ENCODE results near the gene CNBP. TPM values are rescaled to one million over a fixed set of nuclear protein-coding genes. Genes with fewer than 3 reads are reported as not detected.

CNBP gene
- total and polyA plus RNA-seq, 9 of the 15 experiments (the other 6 are each of a cell fraction or from before 2014, with no cell fraction given) = 284 to 717 (median 412) TPM

DNA sequence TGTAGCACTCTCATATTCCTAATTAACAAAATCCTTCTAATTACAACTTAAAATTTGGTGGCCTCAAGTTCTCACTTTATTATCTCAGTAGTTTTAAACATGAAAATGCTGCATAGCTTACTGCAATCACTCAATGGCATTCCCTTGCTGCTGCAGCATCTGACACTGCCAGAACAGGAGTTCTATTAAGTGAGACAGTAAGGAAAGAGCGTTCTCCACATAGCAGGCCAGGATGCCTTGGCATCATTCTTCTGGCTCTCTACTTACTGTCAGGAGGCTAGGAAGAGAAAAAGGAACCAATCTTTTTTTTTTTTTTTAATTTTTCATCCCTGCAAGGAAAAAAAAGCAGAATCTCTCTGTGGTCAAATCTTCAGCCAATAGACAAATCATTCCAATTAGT, 3.2 kb downstream of the CNBP start:
- no peak for DNase-seq (ENCODE audit: extremely low read depth in 1 of 4, low spot score in 3 of 4)
- Histone ChIP-seq H3K79me2 (ENCODE audit: control insufficient read depth, insufficient read depth, low read length) (peaks cover 98% of the 10 kb centered on the region), H3K4me2 (ENCODE audit: insufficient read depth, low read length) (peak overlapping the region; percentile 58)

DNA sequence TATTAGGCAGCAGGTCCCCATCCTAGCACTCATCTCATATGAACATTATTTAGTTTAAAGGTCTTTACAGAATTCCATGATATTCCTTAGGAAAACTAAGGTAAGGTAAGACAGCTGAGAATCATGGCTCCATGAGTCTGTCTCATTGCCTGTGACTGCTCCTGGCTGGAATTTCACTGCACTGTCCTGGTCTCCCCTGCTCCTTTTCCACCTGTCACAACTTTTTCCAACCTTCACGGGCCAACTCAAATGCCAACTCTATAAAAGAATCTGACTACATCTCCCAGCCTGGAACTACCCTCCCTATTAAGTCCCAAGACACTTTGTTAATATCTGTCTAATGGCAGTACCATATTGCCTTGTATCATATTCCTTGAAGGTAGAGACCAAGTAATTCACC, 7.6 kb downstream of the CNBP start:
- H3K9me3 ChIP-seq (replicated peaks; ENCODE audit: control insufficient read depth, insufficient read depth, low read depth, low read length) = no peaks in the 10 kb centered on the region
- ChIA-PET CTCF (ENCODE audit: low intra/inter-chr PET ratio) (no interaction called here), POLR2A (interaction anchor here (0.9 to 1.2 kb wide), 2 partner anchors 8 to 10 kb away, joined by 3 read pairs; partner anchors contain the start of gene CNBP)
- in situ Hi-C loops (cut with MboI) (no loop called here), intact Hi-C loops (cut with micrococcal nuclease) (no loop called here)
- 83% methylated on average over 1 of the region's 1 CpG for WGBS (ENCODE audit: insufficient coverage, low coverage, missing lambda C conversion rate)
- no peak overlapping the region for H3K9ac ChIP-seq (ENCODE audit: insufficient read depth in 1 of 2, low read depth in 2 of 2, low read length in 2 of 2)
- no peak overlapping the region for H3K4me3 ChIP-seq
- peaks cover 98% of the 10 kb centered on the region for H3K79me2 ChIP-seq (ENCODE audit: control insufficient read depth, insufficient read depth, low read length)
- peaks cover 8 to 21% of the 10 kb centered on the region in 2 experiments; a peak in 4 of 5 replicates for H3K4me1 ChIP-seq (replicated peaks in 1 of 2; ENCODE audit: control insufficient read depth in 2 of 2, insufficient read depth in 2 of 2, low read length in 2 of 2)
- peaks cover 2% of the 10 kb centered on the region for H3K9me1 ChIP-seq (ENCODE audit: control insufficient read depth, insufficient read depth, low read length)
- no peak overlapping the region; the same call in 2 of the 3 replicates for H3K27ac ChIP-seq (ENCODE audit: extremely low read depth, low read depth, low read length)
- no peaks in the 10 kb centered on the region for H3K27me3 ChIP-seq (ENCODE audit: control insufficient read depth in 2 of 2, insufficient read depth in 2 of 2, low read length in 2 of 2)
- H4K20me1 ChIP-seq (replicated peaks; ENCODE audit: control insufficient read depth, insufficient read depth, low read length) = peaks cover 57% of the 10 kb centered on the region
- no peak overlapping the region for H3K4me2 ChIP-seq (ENCODE audit: insufficient read depth, low read length)
- FAIRE-seq (no peak), DNase-seq (ENCODE audit: extremely low read depth in 1 of 4, low spot score in 3 of 4) (no peak), ATAC-seq (no peak)
- no TSS peak for BruUV-seq (replicated peaks)
- no peak overlapping the region for H2AFZ ChIP-seq (ENCODE audit: low read depth, low read length)
- peaks cover 92% of the 10 kb centered on the region for H3K36me3 ChIP-seq (ENCODE audit: control insufficient read depth, insufficient read depth, low read length)
- no peak for TF ChIP-seq NONO (IDR thresholded peaks at IDR 0.05; ENCODE audit: low read depth in 2 of 2, low read length in 1 of 2)
- TF ChIP-seq ZNF239 (CRISPR knock-in tag; IDR thresholded peaks at IDR 0.05) = no peak
- TF ChIP-seq FOSL1 (tag; conservative IDR thresholded peaks at IDR 0.05) = no peak
- TF ChIP-seq ZKSCAN3 (CRISPR knock-in tag; IDR thresholded peaks at IDR 0.05) = no peak
- TF ChIP-seq ZNF583 (CRISPR knock-in tag; IDR thresholded peaks at IDR 0.05) = no peak
- TF ChIP-seq RAD51 (IDR thresholded peaks at IDR 0.05; ENCODE audit: borderline replicate concordance, low read depth) = no peak

More for the DNA sequence above, 3.2 kb downstream of the CNBP start:
- POLR2A ChIA-PET = no interaction called here
- in situ Hi-C loops (cut with MboI) (no loop called here), intact Hi-C loops (cut with micrococcal nuclease) (loop anchor here (5.0 kb wide), 1 partner anchor 47 kb away; no protein-coding TSS in a partner anchor)
- BruUV-seq (replicated peaks) = TSS peak; percentile 1
- Histone ChIP-seq H3K9ac (ENCODE audit: insufficient read depth in 1 of 2, low read depth in 2 of 2, low read length in 2 of 2) (peak overlapping the region; percentile 70 to 99; a peak in 2 of 4 replicates), H3K27ac (ENCODE audit: extremely low read depth, low read depth, low read length) (no peak overlapping the region), H2AFZ (ENCODE audit: low read depth, low read length) (no peak overlapping the region), H3K4me3 (peak overlapping the region; percentile 73; the same call in 1 of the 2 replicates), H3K9me1 (ENCODE audit: control insufficient read depth, insufficient read depth, low read length) (peaks cover 2% of the 10 kb centered on the region), H3K9me3 (replicated peaks; ENCODE audit: control insufficient read depth, insufficient read depth, low read depth, low read length) (no peaks in the 10 kb centered on the region), H4K20me1 (replicated peaks; ENCODE audit: control insufficient read depth, insufficient read depth, low read length) (peaks cover 58% of the 10 kb centered on the region), H3K36me3 (ENCODE audit: control insufficient read depth, insufficient read depth, low read length) (peaks cover 63% of the 10 kb centered on the region), H3K27me3 (ENCODE audit: control insufficient read depth in 2 of 2, insufficient read depth in 2 of 2, low read length in 2 of 2) (no peaks in the 10 kb centered on the region), H3K4me1 (replicated peaks in 1 of 2; ENCODE audit: control insufficient read depth in 2 of 2, insufficient read depth in 2 of 2, low read length in 2 of 2) (peaks cover 15 to 21% of the 10 kb centered on the region in 2 experiments; a peak in 4 of 5 replicates)
- ATAC-seq (no peak), FAIRE-seq (no peak)
- 38% methylated on average over 1 of the region's 1 CpG for WGBS (ENCODE audit: insufficient coverage, low coverage, missing lambda C conversion rate)
- CTCF ChIA-PET (ENCODE audit: low intra/inter-chr PET ratio) = interaction anchor here (0.6 kb wide), 1 partner anchor 72 kb away, joined by 4 read pairs; no protein-coding TSS in a partner anchor
- TF ChIP-seq DDX20 (tag; IDR thresholded peaks at IDR 0.05; ENCODE audit: low read depth) (no peak), JUND (IDR thresholded peaks at IDR 0.05; ENCODE audit: borderline replicate concordance, low read depth, low read length) (no peak), JUND (tag; IDR thresholded peaks at IDR 0.05; ENCODE audit: borderline replicate concordance, low read depth, low read length) (no peak), TEAD2 (tag; IDR thresholded peaks at IDR 0.05) (no peak)

All from K562 (cell line).